Ascending aorta (tissue), 2 donors: ENCODE results near the gene GAB2. TPM values are rescaled to one million over a fixed set of nuclear protein-coding genes. Genes with fewer than 3 reads are reported as not detected.
"Not testable (repeated sequence)": the region's sequence is repeated elsewhere in the genome, so short reads cannot be mapped to it uniquely, and the experiment has no call there.

Experiments
- DNase-seq, 2 donors: peaks; one replicate each; pipeline ENCODE4 v3.0.0-alpha.2; 2019; ENCODE audit warnings: low spot score in 2 of 2
- H3K27ac ChIP-seq, 2 donors: fragments of 200-600 bp; sonication (generic); one replicate each; pipeline ENCODE4 v1.5.1; 2016 to 2017; ENCODE audit warnings: mild to moderate bottlenecking in 1 of 2
- H3K27me3 ChIP-seq: fragments of 200-600 bp; sonication (generic); one replicate; pipeline ENCODE4 v1.5.1; 2017
- H3K36me3 ChIP-seq, 2 donors: fragments of 200-600 bp; sonication (generic); one replicate each; pipeline ENCODE4 v1.5.1; 2016
- H3K4me1 ChIP-seq, 2 donors: fragments of 200-600 bp; sonication (generic); one replicate each; pipeline ENCODE4 v1.5.1; 2016 to 2017; ENCODE audit warnings: mild to moderate bottlenecking in 1 of 2
- H3K4me3 ChIP-seq, 2 donors: fragments of 200-600 bp; sonication (generic); one replicate each; pipeline ENCODE4 v1.5.1; 2016 to 2017; ENCODE audit warnings: mild to moderate bottlenecking in 1 of 2
- H3K9me3 ChIP-seq, 2 donors: fragments of 200-600 bp; sonication (generic); one replicate each; pipeline ENCODE4 v1.5.1; 2016
- intact Hi-C: fragments of 100-400 bp; cut with DNase I; formaldehyde crosslinking; loops from one replicate; pipeline ENCODE4 v1.15.1; 2023
- total RNA-seq: library from RNA; depleted of rRNA; stranded (reverse); fragments of >200 nt; gene quantifications from one replicate; pipeline ENCODE4 v1.1.0, GENCODE V29; 2016
- TF ChIP-seq, protein P1 (sequence below), 3 experiments: fragments of 200-600 bp in 2 of 3; fragments of 450-650 bp in 1 of 3; sonication (generic) in 2 of 3; IDR thresholded peaks; one replicate each; pipeline ENCODE4 v1.5.1; 2016 to 2019; ENCODE audit warnings: antibody characterized with exemption in 3 of 3, mild to moderate bottlenecking in 1 of 3, moderate library complexity in 1 of 3

Gene GAB2
- total RNA-seq, 1 donor from 2014 or later, result 21.6 TPM

DNA sequence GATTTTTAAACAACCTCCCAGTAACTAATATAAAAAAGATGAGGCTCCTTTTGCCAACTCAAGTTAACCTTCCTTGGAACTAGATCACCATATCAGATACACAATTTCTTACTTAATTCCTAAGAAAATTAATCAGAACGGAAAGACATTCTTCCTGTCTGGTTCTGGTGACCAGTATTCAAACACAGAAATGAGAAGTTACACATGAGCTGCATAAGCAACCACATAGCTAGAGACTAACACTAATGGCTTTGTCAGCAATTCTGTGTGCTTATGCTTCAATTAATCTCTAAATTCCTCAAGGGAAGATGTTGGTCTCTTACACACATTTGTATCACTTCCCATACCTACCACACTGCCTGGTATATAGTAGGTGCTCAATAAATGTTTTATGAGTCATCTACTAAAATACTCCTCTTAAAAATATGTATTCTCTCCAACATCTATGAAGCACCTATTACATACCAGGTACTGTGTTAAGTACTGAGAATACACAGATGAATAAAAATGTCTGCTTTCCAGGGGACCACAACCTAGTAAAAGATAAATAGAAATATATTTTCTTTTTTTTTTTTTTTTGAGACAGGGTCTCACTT is 54.5 kb downstream of the GAB2 start:
- H3K27ac ChIP-seq, result no peak overlapping the region
- no peaks in the 10 kb centered on the region for H3K36me3 ChIP-seq
- H3K9me3 ChIP-seq, result peaks cover 0 to 4% of the 10 kb centered on the region in 2 donors
- no peaks in the 10 kb centered on the region for H3K27me3 ChIP-seq
- intact Hi-C loops, result no loop called here
- H3K4me3 ChIP-seq, result no peak overlapping the region
- H3K4me1 ChIP-seq, result peaks cover 0 to 29% of the 10 kb centered on the region in 2 donors
- TF ChIP-seq, protein P1, sequence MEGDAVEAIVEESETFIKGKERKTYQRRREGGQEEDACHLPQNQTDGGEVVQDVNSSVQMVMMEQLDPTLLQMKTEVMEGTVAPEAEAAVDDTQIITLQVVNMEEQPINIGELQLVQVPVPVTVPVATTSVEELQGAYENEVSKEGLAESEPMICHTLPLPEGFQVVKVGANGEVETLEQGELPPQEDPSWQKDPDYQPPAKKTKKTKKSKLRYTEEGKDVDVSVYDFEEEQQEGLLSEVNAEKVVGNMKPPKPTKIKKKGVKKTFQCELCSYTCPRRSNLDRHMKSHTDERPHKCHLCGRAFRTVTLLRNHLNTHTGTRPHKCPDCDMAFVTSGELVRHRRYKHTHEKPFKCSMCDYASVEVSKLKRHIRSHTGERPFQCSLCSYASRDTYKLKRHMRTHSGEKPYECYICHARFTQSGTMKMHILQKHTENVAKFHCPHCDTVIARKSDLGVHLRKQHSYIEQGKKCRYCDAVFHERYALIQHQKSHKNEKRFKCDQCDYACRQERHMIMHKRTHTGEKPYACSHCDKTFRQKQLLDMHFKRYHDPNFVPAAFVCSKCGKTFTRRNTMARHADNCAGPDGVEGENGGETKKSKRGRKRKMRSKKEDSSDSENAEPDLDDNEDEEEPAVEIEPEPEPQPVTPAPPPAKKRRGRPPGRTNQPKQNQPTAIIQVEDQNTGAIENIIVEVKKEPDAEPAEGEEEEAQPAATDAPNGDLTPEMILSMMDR (IDR thresholded peaks at IDR 0.05), result no peak
- no peak for DNase-seq

DNA sequence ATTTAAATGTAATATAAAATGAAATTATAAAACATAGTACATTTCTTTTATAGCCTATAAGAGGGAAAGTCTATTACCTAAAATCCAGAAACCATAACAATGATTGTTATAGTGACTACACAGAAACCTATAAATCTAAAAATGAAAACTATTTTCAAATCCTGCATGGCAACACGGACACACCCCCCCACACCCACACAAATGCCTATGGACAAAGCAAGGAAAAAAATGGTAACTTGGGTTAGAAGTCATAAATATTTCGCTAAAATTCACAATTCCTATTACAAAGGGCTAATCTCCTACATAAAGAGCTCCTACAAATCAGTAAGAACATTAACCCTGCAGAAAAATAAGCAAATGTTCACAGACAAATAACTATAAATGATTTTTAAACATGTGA is 56.4 kb downstream of the GAB2 start:
- intact Hi-C loops, result no loop called here
- H3K36me3 ChIP-seq, result no peaks in the 10 kb centered on the region
- TF ChIP-seq, protein P1 (IDR thresholded peaks at IDR 0.05), result no peak
- no peak overlapping the region for H3K27ac ChIP-seq
- peaks cover 0 to 4% of the 10 kb centered on the region in 2 donors for H3K9me3 ChIP-seq
- no peaks in the 10 kb centered on the region for H3K27me3 ChIP-seq
- H3K4me3 ChIP-seq, result no peak overlapping the region
- peaks cover 0 to 29% of the 10 kb centered on the region in 2 donors for H3K4me1 ChIP-seq
- DNase-seq, result no peak

DNA sequence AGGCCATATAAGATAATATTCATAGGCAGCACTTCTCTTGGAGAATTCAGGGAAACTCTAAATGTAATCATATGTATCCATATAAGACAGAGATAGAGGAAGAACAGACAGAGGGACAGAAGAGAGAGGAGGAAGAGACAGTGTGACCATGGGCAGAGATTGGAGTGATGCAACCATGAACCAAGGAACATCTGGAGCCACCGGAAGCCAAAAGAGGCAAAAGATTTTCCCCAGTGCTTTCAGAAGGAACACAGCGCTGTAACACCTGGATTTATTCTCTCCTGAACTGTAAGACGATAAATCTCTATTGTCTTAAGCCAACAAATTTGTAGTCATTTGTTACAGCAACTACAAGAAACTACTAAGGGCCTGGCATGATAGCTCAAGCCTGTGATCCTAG is 57.7 kb downstream of the GAB2 start:
- Histone ChIP-seq H3K27me3 (no peaks in the 10 kb centered on the region), H3K4me3 (no peak overlapping the region), H3K27ac (peak overlapping the region in 1 of 2 donors; percentile 7), H3K36me3 (no peaks in the 10 kb centered on the region), H3K4me1 (peaks cover 0 to 22% of the 10 kb centered on the region in 2 donors), H3K9me3 (peaks cover 0 to 4% of the 10 kb centered on the region in 2 donors)
- DNase-seq, result no peak
- TF ChIP-seq, protein P1 (IDR thresholded peaks at IDR 0.05), result no peak
- intact Hi-C loops, result no loop called here

DNA sequence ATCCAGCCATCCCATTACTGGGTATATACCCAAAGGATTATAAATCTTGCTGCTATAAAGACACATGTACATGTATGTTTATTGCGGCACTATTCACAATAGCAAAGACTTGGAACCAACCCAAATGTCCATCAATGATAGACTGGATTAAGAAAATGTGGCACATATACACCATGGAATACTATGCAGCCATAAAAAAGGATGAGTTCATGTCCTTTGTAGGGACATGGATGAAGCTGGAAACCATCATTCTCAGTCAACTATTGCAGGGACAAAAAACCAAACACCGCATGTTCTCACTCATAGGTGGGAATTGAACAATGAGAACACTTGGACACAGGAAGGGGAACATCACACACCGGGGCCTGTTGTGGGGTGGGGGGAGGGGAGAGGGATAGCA is 59.7 kb downstream of the GAB2 start:
- H3K9me3 ChIP-seq, H3K27me3 ChIP-seq, H3K27ac ChIP-seq, intact Hi-C loops, H3K36me3 ChIP-seq, H3K4me3 ChIP-seq, DNase-seq: not testable (repeated sequence)
- peaks cover 0 to 29% of the 10 kb centered on the region in 2 donors for H3K4me1 ChIP-seq

DNA sequence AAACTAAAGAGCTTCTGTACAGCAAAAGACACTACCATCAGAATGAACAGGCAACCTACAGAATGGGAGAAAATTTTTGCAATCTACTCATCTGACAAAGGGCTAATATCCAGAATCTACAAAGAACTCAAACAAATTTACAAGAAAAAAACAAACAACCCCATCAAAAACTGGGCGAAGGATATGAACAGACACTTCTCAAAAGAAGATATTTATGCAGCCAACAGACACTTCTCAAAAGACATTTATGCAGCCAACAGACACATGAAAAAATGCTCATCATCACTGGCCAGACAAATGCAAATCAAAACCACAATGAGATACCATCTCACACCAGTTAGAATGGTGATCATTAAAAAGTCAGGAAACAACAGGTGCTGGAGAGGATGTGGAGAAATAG is 60.2 kb downstream of the GAB2 start:
- H3K36me3 ChIP-seq, H3K4me3 ChIP-seq, H3K27ac ChIP-seq, intact Hi-C loops, H3K9me3 ChIP-seq, H3K27me3 ChIP-seq, DNase-seq: not testable (repeated sequence)
- H3K4me1 ChIP-seq, result peaks cover 0 to 34% of the 10 kb centered on the region in 2 donors

DNA sequence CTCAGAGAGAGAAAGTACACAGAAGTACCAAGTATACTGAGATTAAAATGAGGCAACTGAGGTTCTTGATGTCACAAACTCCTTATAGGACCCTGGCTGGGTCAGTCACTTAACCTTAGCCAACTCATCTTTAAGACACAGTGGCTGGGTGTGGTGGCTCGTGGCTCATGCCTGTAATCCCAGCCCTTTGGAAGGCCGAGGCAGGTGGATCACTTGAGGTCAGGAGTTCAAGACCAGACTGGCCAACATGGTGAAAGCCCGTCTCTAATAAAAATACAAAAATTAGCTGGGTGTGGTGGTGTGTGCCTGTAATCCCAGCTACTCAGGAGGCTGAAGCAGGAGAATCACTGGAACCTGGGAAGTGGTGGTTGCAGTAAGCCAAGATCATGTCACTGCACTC is 61.9 kb downstream of the GAB2 start:
- H3K27me3 ChIP-seq, DNase-seq, H3K4me3 ChIP-seq, intact Hi-C loops, H3K36me3 ChIP-seq, H3K9me3 ChIP-seq, H3K27ac ChIP-seq: not testable (repeated sequence)
- H3K4me1 ChIP-seq, result peaks cover 0 to 45% of the 10 kb centered on the region in 2 donors

DNA sequence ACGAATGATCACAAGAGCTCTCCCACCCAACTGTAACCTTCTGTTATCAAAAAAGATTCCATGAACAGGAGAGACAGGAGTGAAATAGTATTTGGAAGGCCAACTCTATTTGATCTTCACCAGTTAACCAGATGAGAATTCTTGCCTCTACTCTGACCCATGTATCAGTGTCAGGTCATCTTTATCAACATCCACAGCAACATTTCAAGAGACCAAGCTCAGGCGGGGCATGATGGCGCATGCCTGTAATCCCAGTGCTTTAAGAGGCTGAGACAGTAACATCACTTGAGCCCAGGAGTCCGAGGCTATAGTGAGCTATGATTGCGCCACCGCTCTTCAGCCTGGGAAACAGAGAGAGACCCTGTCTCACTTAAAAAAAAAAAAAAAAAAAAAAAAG is 62.3 kb downstream of the GAB2 start:
- H3K9me3 ChIP-seq, result no peaks in the 10 kb centered on the region
- TF ChIP-seq, protein P1 (IDR thresholded peaks at IDR 0.05), result no peak
- H3K27me3 ChIP-seq, result no peaks in the 10 kb centered on the region
- intact Hi-C loops, result no loop called here
- H3K27ac ChIP-seq, result no peak overlapping the region
- peaks cover 0 to 44% of the 10 kb centered on the region in 2 donors for H3K4me1 ChIP-seq
- H3K36me3 ChIP-seq, result no peaks in the 10 kb centered on the region
- DNase-seq, result no peak
- no peak overlapping the region for H3K4me3 ChIP-seq
